ENCODE data around the gene APOO.

GRCh38 chrX:23826653-23827052, 81.1 kb downstream of the APOO start:
- no peak for TF ChIP-seq CTCF (IDR thresholded peaks at IDR 0.05)
- TF ChIP-seq EP300 (IDR thresholded peaks at IDR 0.05), result no peak
- no peak for TF ChIP-seq POLR2A (IDR thresholded peaks at IDR 0.05)
